ENCODE data around the gene CLEC6A.

DNA sequence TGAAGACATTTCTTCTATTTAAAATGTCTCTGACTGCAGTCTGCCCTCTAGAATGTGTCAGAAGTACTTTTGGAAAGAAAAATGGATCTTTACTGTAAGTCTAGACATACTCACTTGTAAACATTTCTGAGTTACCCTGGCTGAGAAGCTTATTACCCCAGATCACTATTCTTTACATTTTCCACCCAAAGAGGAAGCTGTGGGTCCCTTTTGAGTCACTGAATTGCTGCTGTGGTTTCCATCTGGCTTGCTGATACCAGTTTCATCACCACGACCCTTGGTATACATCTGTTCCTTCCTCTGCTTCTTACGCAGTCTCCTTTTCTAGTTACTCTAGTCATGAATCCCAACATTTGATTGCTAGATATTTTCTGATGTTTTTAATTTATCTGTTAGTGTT, 37.3 kb downstream of the CLEC6A start:
- TF ChIP-seq CTCF (IDR thresholded peaks at IDR 0.05) (no peak), POLR2AphosphoS5 (IDR thresholded peaks at IDR 0.05) (no peak)
